ENCODE results near the gene ARRDC3.
"Not testable (repeated sequence)": the region's sequence is repeated elsewhere in the genome, so short reads cannot be mapped to it uniquely, and the experiment has no call there.

The ARRDC3 gene, protein sequence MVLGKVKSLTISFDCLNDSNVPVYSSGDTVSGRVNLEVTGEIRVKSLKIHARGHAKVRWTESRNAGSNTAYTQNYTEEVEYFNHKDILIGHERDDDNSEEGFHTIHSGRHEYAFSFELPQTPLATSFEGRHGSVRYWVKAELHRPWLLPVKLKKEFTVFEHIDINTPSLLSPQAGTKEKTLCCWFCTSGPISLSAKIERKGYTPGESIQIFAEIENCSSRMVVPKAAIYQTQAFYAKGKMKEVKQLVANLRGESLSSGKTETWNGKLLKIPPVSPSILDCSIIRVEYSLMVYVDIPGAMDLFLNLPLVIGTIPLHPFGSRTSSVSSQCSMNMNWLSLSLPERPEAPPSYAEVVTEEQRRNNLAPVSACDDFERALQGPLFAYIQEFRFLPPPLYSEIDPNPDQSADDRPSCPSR

GRCh38 chr5:91383027-91383955 is at the start of gene ARRDC3:
TSS of gene ARRDC3 (minus strand) at chr5:91383317. CDS start at chr5:91383092, 225 bp downstream.
- peak; percentile 44 for DNase-seq

DNA sequence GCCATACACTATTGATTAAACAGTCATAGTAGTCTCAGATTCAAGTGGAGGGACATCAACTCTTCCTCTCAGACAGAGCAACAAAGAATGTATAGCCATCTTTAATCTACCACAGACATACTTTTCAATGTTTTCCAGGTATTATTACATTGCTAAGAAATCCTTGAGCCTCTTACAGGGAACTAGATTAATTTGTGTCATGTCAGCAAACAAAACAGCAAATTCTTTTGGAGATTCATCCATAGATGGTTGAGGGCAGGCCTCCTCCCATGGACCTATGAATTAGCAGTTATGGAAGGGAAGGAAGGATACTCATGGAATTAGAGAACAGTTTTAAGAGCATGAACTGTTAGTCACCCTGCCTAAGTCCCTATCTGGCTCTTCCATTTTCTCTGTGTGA is 47.8 kb upstream of the ARRDC3 start:
- no peak for DNase-seq

GRCh38 chr5:91424638-91425436 is 41.7 kb upstream of the ARRDC3 start:
- DNase-seq, result no peak

GRCh38 chr5:91423871-91424270 is 40.8 kb upstream of the ARRDC3 start:
- DNase-seq, result no peak

DNA sequence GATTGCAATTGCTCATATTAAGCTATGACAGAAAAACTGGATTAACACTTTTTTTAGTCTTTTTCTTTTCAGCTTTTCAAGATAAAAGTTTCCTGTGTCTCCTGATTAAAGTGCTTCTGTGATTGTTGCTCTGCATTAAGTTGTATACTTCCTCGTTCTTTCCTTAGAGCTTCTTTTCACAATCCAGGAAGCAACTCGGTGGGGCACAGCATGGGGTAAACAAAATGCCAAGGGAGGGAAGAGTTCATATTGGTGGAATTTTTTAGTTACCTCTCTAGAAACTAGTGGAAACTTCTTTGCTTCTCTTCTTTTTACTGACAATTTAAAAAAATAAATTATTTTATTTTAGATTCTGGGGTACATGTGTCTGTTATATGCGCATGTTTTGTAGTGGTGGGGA is 37.8 kb upstream of the ARRDC3 start:
- no peak for DNase-seq

GRCh38 chr5:91419571-91420537 is 36.7 kb upstream of the ARRDC3 start:
- DNase-seq, result peak; percentile 35

GRCh38 chr5:91419136-91419535 is 36.0 kb upstream of the ARRDC3 start:
- DNase-seq, result no peak

DNA sequence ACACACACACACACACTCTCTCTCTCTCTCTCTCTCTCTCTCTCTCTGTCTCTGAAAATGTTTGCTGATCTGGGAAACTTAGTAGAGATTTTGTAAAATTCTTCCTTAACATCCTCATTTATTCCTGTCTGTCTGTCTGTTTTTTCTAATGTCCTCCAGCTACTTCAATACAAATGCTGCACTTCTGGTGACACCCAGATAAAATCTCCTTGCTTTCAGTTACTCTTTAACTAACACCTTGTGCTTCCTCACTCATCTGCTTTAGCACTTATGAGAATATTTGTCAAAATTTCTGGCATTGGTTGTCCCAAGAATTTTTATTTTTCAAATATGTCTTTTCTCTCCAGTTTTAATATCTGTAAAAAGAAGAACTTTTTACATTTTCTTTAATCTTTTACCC is 35.0 kb upstream of the ARRDC3 start:
- no peak for DNase-seq

DNA sequence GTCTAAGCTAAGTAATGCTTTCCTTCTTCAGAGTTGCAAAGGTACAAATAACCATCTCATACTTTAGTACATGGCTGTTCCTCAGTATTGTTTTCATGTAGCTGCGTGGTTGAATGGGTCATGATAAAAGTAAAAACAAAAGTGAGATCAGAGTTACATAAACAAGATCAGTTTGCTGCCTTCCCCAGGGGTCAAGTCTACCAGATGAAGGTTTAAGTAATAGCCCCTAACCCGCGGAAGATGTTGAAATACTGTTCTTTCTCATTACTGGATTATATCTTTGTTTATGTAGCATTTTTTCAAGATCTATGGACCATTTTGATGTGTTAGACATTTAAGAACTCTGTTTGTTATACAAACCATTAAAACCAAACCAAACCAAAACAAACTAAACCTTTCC is 34.1 kb upstream of the ARRDC3 start:
- no peak for DNase-seq

GRCh38 chr5:91416491-91416890 is 33.4 kb upstream of the ARRDC3 start:
- no peak for DNase-seq

DNA sequence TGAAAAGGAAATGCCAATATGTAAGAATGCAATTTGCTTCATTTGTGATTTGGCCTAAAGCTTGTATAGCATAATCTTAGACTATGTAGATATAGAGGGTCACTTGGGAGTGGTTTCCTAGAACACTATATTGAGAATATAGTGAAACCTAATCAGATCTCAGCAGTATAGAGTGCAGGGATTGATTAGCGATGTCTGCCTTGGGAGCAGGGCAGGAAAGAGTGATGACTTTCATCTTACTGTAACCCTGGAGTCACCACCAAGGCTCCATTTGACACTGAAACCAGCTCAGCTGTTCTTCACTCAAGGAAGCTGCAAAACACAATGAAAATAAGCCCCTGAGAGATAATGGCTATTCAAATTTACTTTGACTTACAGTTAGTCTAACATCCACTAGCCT is 26.2 kb upstream of the ARRDC3 start:
- DNase-seq, result no peak

- no peak for DNase-seq
These were observed 25.6 kb upstream of the ARRDC3 start for GRCh38 chr5:91408710-91409109.

DNA sequence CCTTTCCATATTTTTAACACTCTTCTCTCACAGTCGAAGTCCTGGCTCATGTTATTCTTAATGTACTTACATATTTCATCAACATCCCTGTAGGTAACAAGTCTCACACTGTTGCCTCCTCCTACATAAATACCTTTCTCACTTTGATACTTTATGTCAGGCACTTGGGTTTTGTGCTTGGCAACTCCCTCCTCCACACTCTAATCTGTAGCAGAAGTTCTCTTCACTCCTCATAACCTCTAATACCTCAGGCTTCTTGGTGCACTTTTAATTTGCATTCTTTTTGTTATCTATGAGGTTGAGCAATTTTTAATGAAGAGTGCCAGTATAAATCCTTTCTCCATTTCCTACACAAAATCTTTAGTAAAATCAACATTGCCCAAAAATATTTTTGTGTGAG is 24.1 kb upstream of the ARRDC3 start:
- no peak for DNase-seq

DNA sequence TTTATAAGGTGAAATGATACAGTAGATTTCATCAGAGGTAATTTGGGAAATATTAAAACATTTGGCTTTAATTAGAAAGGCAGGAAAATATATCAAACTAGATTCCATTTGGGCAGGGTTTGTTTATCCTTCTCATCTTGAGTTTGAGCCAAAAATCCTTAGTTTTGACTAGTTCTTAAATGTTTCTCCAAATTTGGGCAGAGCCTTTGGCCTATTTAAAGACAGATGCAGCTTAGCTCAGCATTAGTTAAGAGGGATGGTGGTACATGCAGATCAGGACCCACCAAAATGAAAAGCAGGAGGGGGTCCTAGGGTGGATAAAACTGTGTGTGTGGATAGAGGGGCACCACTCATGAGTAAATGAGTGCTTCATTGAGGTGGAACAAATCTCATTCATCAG is 20.3 kb upstream of the ARRDC3 start:
- no peak for DNase-seq

DNA sequence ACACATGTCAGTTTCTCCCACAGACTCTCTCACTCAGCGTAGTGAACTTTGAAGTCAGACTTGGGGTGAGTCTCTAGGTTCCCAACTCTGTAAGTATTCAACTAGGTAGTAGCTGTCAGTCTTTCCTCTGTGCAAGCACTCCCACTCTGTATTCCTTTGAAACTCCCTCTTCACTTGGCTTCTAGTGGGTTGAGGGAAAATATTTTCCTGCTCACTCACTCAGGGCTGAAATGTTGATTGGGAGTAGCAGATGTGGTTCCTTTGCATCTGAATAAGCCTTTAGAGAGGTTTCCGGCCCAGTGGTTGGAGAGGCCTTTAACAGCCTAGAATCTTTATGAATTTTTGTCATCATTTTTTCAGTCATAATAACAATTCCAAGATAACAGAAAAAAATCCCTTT is 18.1 kb upstream of the ARRDC3 start:
- no peak for DNase-seq

GRCh38 chr5:91397791-91398190 is 14.7 kb upstream of the ARRDC3 start:
- DNase-seq, result no peak

DNA sequence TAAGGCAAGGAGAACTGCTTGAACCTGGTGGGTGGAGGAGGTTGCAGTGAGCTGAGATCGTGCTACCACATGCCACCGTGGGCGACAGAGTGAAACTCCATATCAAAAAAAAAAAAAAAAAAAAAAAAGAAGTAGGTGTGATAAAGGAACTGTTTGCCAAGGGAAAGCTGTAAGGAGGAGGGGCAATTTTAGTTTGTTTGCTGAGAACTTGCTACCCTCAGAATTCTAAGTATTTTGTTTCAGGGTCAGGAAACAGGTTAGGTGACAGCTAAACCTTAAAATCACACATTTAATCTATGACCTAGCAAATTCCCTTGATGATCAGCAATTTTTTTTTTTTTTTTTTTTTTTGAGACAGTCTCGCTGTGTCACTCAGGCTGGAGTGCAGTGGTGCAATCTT is 7.2 kb upstream of the ARRDC3 start:
- no peak for DNase-seq

- not testable (repeated sequence) for DNase-seq
These were observed 6.4 kb upstream of the ARRDC3 start for GRCh38 chr5:91389555-91389954.

GRCh38 chr5:91388362-91388761 is 5.2 kb upstream of the ARRDC3 start:
- no peak for DNase-seq

GRCh38 chr5:91386120-91386519 is 3.0 kb upstream of the ARRDC3 start:
- DNase-seq, result no peak

DNA sequence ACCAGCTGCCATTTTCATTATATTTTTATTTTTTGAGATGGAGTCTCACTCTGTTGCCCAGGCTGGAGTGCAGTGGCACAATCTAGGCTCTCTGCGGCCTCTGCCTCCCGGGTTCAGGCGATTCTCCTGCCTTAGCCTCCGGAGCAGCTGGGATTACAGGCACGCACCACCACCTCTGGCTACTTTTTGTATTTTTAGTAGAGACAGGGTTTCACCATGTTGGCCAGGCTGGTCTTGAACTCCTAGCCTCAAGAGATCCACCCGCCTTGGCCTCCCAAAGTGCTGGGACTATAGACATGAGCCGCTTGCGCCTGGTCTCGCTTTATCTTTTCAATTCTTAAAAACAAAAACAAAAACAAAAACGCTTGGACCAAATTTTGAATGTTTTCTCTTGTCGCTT is 2.5 kb upstream of the ARRDC3 start:
- DNase-seq, result not testable (repeated sequence)
